Activated naive CD8-positive, alpha-beta T cell treated with anti-CD3 and anti-CD28 coated beads, Interleukin-2, amount 10 ng/mL, durations not matched to agents 7 days and 5 days (primary cell): Measurements from ENCODE around the gene CELF2. TPM values are rescaled to one million over a fixed set of nuclear protein-coding genes. Genes with fewer than 3 reads are reported as not detected.
"Not testable (repeated sequence)": the region's sequence is repeated elsewhere in the genome, so short reads cannot be mapped to it uniquely, and the experiment has no call there.

Source experiments
- ATAC-seq: fragments of 150-1000 bp; cut with Tn5 transposase; one replicate; pipeline ENCODE4 v1.10.0; 2021; ENCODE audit warnings: low read depth, moderate library complexity
- POLR2A ChIA-PET: fragments of 350-600 bp; sonication (Branson Sonifier 250); formaldehyde crosslinking; loops from one replicate; lab custom pipeline; 2021; ENCODE audit warnings: antibody characterized with exemption; lab: Charles Lee
- DNase-seq: peaks from one replicate; pipeline ENCODE4 v3.0.0; 2021
- H3K27ac Mint-ChIP-seq: one replicate; pipeline ENCODE4 v1.8.0; 2022; ENCODE audit warnings: mild to moderate bottlenecking, mixed read lengths
- H3K27me3 Mint-ChIP-seq: one replicate; pipeline ENCODE4 v1.8.0; 2022; ENCODE audit warnings: mild to moderate bottlenecking, moderate library complexity, mixed read lengths
- H3K36me3 Mint-ChIP-seq: one replicate; pipeline ENCODE4 v1.8.0; 2021; ENCODE audit warnings: mild to moderate bottlenecking, mixed read lengths
- H3K4me1 Mint-ChIP-seq: one replicate; pipeline ENCODE4 v1.8.0; 2021; ENCODE audit warnings: mixed read lengths
- H3K4me3 Mint-ChIP-seq: one replicate; pipeline ENCODE4 v1.8.0; 2022; ENCODE audit warnings: mild to moderate bottlenecking, moderate library complexity, mixed read lengths
- H3K9me3 Mint-ChIP-seq: one replicate; pipeline ENCODE4 v1.8.0; 2021; ENCODE audit warnings: mixed read lengths
- total RNA-seq, 2 experiments: library from RNA; stranded (reverse); gene quantifications; one replicate each; pipeline ENCODE4 v1.2.3, GENCODE V29; 2021

The CELF2 gene
- total RNA-seq, 2 experiments from 2014 or later = 168 TPM

DNA sequence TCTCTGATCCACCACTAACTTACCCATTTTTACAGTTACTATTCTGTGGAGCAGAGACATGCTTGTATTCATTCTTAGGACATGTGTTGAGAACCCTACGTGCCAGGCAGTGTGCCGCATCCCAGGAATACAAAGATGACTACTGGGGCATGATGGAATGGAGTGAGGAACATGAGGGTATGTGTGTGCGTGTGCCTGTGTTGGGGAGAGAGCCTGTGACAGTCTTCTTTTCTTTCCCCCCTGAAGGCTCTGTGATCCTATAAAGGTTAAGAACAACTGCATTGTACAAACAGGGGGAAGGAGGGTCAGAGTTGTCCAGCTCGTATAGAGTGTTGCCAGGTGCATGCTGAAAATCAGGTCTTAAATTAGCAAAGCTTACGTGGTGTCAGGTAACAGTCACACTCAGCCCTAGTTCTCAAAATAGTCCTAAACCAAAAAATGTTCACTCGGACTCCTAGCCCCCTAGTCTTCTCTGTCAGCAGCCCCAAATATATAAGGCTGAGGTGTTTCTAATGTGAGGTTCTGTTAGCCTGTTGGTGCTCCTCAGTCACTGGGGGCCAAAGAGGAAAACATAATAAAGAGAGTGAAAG lies 161.9 kb downstream of the CELF2 start:
- ATAC-seq (no peak), DNase-seq (no peak)
- H3K27me3 Mint-ChIP-seq = no peaks in the 10 kb centered on the region
- no peak overlapping the region for H3K4me3 Mint-ChIP-seq
- peaks cover 4% of the 10 kb centered on the region for H3K9me3 Mint-ChIP-seq
- peaks cover 93% of the 10 kb centered on the region for H3K4me1 Mint-ChIP-seq
- peaks cover 82% of the 10 kb centered on the region for H3K36me3 Mint-ChIP-seq
- no peak overlapping the region for H3K27ac Mint-ChIP-seq
- POLR2A ChIA-PET = interaction anchor here (0.6 to 18.3 kb wide), 17 partner anchors 11 to 356 kb away, joined by 3 to 996 read pairs (median 6); no protein-coding TSS in a partner anchor

DNA sequence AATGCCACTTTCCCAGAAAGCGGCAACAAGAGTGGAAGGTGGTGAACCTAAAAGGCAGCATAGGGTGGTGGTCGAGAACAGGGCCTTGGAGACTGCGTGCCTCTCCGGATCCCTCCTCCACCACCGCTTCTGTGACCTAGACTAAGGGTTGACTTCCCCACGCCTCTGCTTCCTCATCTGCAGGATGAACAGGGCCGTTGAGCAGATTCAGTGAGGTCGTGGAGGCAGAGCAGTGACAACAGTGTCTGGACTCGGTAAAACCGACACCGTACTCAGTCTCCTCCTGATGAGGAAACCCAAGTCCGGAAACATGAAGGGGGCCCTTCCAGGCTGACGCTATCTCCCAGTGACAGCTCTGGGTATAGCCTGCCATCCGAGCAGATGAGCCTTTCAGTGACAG lies 162.6 kb downstream of the CELF2 start:
- H3K27ac Mint-ChIP-seq = no peak overlapping the region
- peaks cover 90% of the 10 kb centered on the region for H3K4me1 Mint-ChIP-seq
- H3K4me3 Mint-ChIP-seq = no peak overlapping the region
- H3K9me3 Mint-ChIP-seq = peaks cover 5% of the 10 kb centered on the region
- peak; percentile 57 for ATAC-seq
- no peaks in the 10 kb centered on the region for H3K27me3 Mint-ChIP-seq
- DNase-seq = peak; percentile 67
- H3K36me3 Mint-ChIP-seq = peaks cover 82% of the 10 kb centered on the region
- POLR2A ChIA-PET = interaction anchor here (0.6 to 18.3 kb wide), 11 partner anchors 10 to 158 kb away, joined by 3 to 996 read pairs (median 22); no protein-coding TSS in a partner anchor

DNA sequence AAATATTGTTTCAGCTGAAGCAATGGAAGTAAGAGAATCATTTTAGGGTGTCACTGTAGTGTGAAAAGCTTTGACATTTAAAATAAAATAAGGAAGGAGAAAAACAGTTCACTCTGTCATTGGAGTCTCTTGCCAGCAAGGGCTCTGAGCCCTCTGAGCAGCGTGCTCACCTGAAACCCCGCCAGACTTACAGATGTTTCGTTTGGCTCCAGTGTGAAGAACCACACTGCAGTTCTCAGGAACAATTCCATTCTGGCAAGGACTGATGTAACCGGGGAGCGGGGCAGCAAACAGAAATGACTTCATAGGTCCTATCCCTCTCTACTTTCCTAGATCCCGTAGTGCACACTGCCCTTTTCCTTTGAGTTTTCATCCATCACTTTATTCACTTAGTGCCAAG lies 164.3 kb downstream of the CELF2 start:
- H3K4me3 Mint-ChIP-seq = no peak overlapping the region
- H3K36me3 Mint-ChIP-seq = peaks cover 86% of the 10 kb centered on the region
- POLR2A ChIA-PET = interaction anchor here (0.8 to 11.7 kb wide), 8 partner anchors 8 to 54 kb away, joined by 3 to 596 read pairs (median 4); no protein-coding TSS in a partner anchor
- H3K9me3 Mint-ChIP-seq = peaks cover 14% of the 10 kb centered on the region
- no peak for ATAC-seq
- no peak for DNase-seq
- H3K27ac Mint-ChIP-seq = peak overlapping the region; percentile 80
- H3K27me3 Mint-ChIP-seq = no peaks in the 10 kb centered on the region
- peaks cover 89% of the 10 kb centered on the region for H3K4me1 Mint-ChIP-seq

DNA sequence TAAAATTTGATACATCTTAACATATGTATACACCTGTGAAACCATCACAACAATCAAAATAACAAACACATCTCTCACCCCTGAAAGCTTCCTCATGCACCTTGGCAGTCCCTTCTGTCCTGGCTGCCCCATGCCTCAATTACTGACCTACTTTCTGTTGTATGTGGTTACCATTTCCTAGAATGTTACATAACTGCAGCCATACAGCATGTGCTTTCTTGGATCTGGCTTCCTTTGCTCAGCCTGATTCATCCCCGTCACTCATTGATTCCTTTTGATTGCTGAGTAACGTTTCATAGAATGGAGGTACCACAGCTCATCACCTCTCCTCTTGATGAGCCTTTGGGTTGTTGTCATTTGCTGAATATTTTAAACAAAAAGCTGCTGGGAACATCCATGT lies 165.3 kb downstream of the CELF2 start:
- Mint-ChIP-seq H3K27me3 (no peaks in the 10 kb centered on the region), H3K4me3 (no peak overlapping the region), H3K9me3 (peaks cover 14% of the 10 kb centered on the region), H3K4me1 (peaks cover 87% of the 10 kb centered on the region), H3K27ac (peak overlapping the region; percentile 80), H3K36me3 (peaks cover 91% of the 10 kb centered on the region)
- ATAC-seq = no peak
- POLR2A ChIA-PET = interaction anchor here (0.6 to 11.7 kb wide), 7 partner anchors 8 to 53 kb away, joined by 3 to 596 read pairs (median 4); no protein-coding TSS in a partner anchor
- DNase-seq = no peak

DNA sequence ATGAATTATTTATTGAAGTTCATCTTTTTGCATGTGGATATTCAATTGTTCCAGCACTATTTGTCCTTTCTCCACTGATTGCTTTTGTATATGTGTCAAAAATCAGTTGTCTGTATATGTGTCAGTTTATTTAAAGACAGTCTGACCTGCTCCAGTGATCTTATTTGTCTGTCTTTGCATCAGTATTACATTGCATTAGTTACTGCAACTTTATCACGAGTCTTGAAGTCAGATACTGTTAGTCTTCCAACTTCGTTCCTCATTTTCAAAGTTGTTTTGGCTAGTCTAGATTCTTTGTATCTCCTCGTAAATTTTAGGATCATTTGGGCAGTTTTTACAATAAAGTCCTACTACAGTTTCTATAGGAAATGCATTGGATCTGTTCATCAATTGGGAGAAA lies 166.4 kb downstream of the CELF2 start:
- H3K36me3 Mint-ChIP-seq = peaks cover 92% of the 10 kb centered on the region
- H3K9me3 Mint-ChIP-seq = peaks cover 14% of the 10 kb centered on the region
- H3K27me3 Mint-ChIP-seq = no peaks in the 10 kb centered on the region
- ATAC-seq = no peak
- H3K27ac Mint-ChIP-seq = peak overlapping the region; percentile 8
- POLR2A ChIA-PET = interaction anchor here (0.6 kb wide), 1 partner anchor 866 kb away, joined by 3 read pairs; no protein-coding TSS in a partner anchor
- peak overlapping the region; percentile 40 for H3K4me3 Mint-ChIP-seq
- no peak for DNase-seq
- peaks cover 86% of the 10 kb centered on the region for H3K4me1 Mint-ChIP-seq

DNA sequence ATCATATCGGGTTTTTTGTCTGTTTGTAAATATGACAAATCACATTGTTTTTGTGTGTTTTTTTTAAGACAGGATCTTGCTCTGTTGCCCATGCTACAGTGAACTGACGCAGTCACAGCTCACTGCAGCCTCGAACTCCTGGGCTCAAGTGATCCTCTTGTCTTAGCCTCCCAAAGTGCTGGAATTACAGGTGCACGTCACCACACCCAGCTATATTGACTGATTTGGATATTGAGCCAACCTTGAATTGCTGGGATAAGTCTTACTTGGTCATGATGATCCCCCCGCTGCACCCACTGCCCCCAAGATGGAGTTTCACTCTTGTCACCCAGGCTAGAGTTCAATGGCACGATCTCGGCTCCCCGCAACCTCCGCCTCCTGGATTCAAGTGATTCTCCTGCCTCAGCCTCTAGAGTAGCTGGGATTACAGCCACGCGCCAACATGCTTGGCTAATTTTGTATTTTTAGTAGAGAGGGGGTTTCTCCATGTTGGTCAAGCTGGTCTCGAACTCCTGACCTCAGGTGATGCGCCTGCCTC lies 167.5 kb downstream of the CELF2 start:
- H3K4me1 Mint-ChIP-seq = peaks cover 85% of the 10 kb centered on the region
- ATAC-seq, H3K27ac Mint-ChIP-seq: not testable (repeated sequence)

DNA sequence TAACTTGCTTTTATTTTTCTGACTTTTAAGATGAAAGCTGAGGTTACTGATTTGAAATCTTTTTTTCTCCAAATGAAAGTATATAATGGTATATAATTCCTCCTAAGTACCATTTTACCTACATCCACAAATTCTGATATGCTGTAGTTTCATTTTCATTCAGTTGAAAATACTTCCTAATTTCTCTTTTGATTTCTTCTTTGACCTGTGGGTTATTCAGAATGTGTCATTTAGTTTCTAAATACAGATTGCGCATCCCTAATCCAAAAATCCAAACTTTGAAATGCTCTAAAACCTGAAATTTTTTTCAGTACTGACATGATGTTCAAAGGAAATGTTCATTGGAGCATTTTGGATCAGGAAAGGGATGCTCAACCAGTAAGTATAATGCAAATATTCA lies 168.7 kb downstream of the CELF2 start:
- peaks cover 14% of the 10 kb centered on the region for H3K9me3 Mint-ChIP-seq
- peaks cover 85% of the 10 kb centered on the region for H3K4me1 Mint-ChIP-seq
- ATAC-seq (no peak), DNase-seq (no peak)
- peak overlapping the region; percentile 43 for H3K4me3 Mint-ChIP-seq
- POLR2A ChIA-PET = no interaction called here
- no peaks in the 10 kb centered on the region for H3K27me3 Mint-ChIP-seq
- H3K36me3 Mint-ChIP-seq = peaks cover 91% of the 10 kb centered on the region
- peak overlapping the region; percentile 14 for H3K27ac Mint-ChIP-seq

More for the DNA sequence above, 167.5 kb downstream of the CELF2 start:
- H3K4me3 Mint-ChIP-seq, DNase-seq, H3K27me3 Mint-ChIP-seq: not testable (repeated sequence)
- POLR2A ChIA-PET = interaction anchor here (0.6 kb wide), 1 partner anchor 41 kb away, joined by 5 read pairs; no protein-coding TSS in a partner anchor
- Mint-ChIP-seq H3K9me3 (peaks cover 14% of the 10 kb centered on the region), H3K36me3 (peaks cover 91% of the 10 kb centered on the region)

DNA sequence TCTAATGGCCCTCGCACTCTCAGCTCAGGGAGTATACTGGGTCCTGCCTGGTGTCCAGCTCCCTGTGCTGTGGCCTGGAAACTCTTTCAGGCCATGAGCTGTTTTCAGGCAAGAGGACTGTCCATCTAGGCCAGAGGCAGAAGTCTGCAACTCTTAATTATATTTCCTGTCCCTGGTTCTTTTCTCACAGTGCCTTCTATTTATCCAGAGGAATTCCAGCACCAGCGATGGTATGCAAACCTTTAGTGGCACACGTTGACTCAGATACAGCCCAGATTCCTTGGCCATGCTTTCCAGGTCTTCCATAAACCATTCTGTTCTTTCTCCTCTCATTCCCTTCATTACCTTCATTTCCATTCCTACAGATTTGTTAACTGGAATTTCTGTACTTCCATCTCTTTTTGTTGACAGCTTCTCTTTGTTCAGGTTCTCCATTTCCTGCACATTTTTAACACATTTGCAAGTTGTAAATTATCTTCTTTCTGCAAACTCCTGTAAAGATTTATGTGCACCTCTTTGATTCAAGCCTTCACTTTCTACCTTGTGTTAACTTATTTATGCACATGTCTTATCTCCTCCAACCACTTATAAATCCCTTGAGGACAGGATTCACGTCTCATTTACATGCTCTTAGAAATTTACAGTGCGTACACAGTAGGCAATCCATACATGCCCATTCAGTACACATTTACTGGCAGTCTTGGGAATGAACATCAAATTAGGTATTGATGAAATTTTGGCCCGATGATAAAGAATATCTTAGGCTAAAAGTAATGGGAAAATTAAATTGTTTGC lies 172.1 kb downstream of the CELF2 start:
- DNase-seq = no peak
- H3K27ac Mint-ChIP-seq = peak overlapping the region; percentile 37
- peaks cover 76% of the 10 kb centered on the region for H3K4me1 Mint-ChIP-seq
- POLR2A ChIA-PET = interaction anchor here (0.6 to 2.3 kb wide), 5 partner anchors 7 to 1075 kb away, joined by 3 to 13 read pairs (median 4); no protein-coding TSS in a partner anchor
- no peaks in the 10 kb centered on the region for H3K27me3 Mint-ChIP-seq
- peaks cover 11% of the 10 kb centered on the region for H3K9me3 Mint-ChIP-seq
- ATAC-seq = no peak
- H3K4me3 Mint-ChIP-seq = peak overlapping the region; percentile 48
- H3K36me3 Mint-ChIP-seq = peaks cover 76% of the 10 kb centered on the region

DNA sequence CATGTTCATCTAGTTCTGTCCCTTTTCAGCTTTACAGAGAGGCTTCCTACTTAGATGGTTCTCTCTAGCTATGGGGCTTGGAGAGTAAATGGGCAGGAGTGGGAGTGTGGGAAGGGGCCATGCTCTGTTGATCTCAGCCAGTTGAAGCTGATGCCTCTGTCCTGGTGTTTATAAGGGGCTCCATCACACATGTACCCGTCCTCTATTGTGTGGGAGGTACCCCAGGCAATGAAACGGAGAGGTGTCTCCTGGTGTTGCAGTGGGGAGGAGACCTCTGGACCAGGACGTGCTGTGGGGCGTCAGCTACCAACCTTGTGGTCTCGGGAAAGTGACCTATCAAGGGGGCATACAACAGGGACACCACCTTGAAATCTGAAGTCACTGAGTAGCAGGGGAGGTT lies 173.5 kb downstream of the CELF2 start:
- H3K9me3 Mint-ChIP-seq = peaks cover 4% of the 10 kb centered on the region
- DNase-seq (no peak), ATAC-seq (no peak)
- H3K4me1 Mint-ChIP-seq = peaks cover 79% of the 10 kb centered on the region
- POLR2A ChIA-PET = interaction anchor here (1.1 to 2.3 kb wide), 4 partner anchors 9 to 28 kb away, joined by 3 to 13 read pairs (median 6); no protein-coding TSS in a partner anchor
- H3K4me3 Mint-ChIP-seq = no peak overlapping the region
- peaks cover 71% of the 10 kb centered on the region for H3K36me3 Mint-ChIP-seq
- peak overlapping the region; percentile 66 for H3K27ac Mint-ChIP-seq
- no peaks in the 10 kb centered on the region for H3K27me3 Mint-ChIP-seq

DNA sequence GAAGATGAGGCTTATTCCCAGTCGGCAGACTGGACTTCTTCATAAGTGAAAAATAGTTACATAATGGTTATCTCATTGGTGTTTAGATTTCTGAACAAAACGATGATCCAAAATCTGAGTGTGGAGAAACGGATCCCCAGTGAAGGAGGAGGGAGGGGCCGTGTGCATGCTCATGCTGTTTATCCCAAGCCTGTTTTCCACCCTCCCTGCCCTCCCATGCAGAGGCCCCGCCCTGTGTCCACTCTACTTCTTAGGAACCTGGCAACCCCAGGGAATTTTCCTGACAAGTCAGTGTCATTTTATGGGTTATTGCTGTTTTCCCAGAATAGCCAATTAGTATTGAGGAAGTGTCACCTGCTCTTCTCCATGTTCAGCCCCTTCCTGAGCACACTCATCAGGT lies 174.0 kb downstream of the CELF2 start:
- H3K27me3 Mint-ChIP-seq = no peaks in the 10 kb centered on the region
- DNase-seq = no peak
- H3K27ac Mint-ChIP-seq = peak overlapping the region; percentile 47
- no peak overlapping the region for H3K4me3 Mint-ChIP-seq
- H3K36me3 Mint-ChIP-seq = peaks cover 70% of the 10 kb centered on the region
- ATAC-seq = no peak
- POLR2A ChIA-PET = interaction anchor here (0.7 to 2.3 kb wide), 5 partner anchors 9 to 27 kb away, joined by 3 to 13 read pairs (median 6); no protein-coding TSS in a partner anchor
- H3K9me3 Mint-ChIP-seq = no peaks in the 10 kb centered on the region
- peaks cover 74% of the 10 kb centered on the region for H3K4me1 Mint-ChIP-seq

DNA sequence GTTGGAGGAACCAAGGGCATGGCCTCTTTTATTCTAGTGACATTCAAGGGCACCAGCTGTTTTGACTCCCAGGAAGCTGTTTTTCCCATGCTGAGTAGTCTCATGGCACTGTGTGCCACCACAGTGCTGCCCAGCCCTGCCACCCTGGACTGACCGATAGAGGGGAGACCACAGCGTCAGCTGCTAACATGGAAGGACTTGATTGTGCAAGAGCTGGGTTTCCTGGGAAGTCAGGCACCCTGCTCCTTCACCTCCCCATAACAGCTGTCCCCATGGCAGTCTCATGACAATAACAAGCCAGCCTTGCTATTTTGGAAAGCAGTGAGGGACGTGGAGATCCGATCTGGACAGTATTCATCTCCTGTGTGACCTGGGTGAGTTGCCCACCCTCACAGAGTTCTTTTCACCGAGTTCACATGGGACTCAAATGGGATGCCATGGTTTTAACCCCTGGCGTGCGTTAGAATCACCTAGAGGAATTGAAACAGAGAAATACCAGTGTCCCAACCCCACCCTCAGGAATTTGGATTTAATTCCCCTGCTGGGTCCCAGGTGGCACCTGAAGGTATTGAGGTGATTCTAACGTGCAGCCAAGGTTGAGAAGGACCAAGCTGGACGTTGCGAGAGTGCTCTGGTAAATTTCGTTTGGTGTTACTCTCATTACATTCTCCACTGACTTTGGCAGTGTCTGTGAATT lies 174.8 kb downstream of the CELF2 start:
- no peak for ATAC-seq
- no peak for DNase-seq
- Mint-ChIP-seq H3K36me3 (peaks cover 70% of the 10 kb centered on the region), H3K27ac (peak overlapping the region; percentile 62), H3K9me3 (no peaks in the 10 kb centered on the region), H3K27me3 (no peaks in the 10 kb centered on the region), H3K4me1 (peaks cover 74% of the 10 kb centered on the region), H3K4me3 (peak overlapping the region; percentile 6)
- POLR2A ChIA-PET = interaction anchor here (0.7 to 1.7 kb wide), 2 partner anchors 11 to 14 kb away, joined by 3 to 6 read pairs; no protein-coding TSS in a partner anchor

DNA sequence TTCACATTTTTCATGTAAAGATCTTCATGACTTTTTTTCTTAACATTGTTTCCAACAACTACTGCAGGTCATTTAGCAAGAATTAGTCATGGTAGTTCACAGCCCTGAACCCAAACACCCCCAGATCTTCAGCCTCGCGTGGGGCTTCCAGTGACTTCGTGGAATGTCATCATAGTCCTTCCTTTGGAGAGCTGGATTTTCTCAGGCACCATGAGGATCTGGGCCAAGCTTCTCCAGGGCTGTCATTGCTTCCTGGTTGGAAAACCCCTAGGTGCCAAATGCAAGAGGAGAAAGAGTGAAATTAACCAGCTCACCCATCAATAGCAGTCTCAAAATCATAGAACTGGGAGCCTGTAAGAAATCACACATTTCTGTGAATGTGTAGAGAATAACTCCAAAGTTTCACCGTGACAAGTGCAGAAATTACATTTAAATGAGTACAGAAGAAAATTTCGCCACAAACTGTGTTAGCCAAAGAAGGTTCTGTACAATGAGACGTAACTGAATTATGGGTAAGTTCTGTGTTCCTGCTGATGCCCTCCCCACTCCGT lies 175.4 kb downstream of the CELF2 start:
- H3K27ac Mint-ChIP-seq = peak overlapping the region; percentile 62
- H3K4me1 Mint-ChIP-seq = peaks cover 71% of the 10 kb centered on the region
- no peaks in the 10 kb centered on the region for H3K9me3 Mint-ChIP-seq
- no peaks in the 10 kb centered on the region for H3K27me3 Mint-ChIP-seq
- POLR2A ChIA-PET = interaction anchor here (1.7 kb wide), 1 partner anchor 14 kb away, joined by 6 read pairs; no protein-coding TSS in a partner anchor
- ATAC-seq = no peak
- no peak for DNase-seq
- peaks cover 69% of the 10 kb centered on the region for H3K36me3 Mint-ChIP-seq
- peak overlapping the region; percentile 6 for H3K4me3 Mint-ChIP-seq
